SK-N-SH treated with all-trans-retinoic acid at 6 μM for 48 hours (cell line): ENCODE measurements around the gene TEKTIP1.

Experiments
- CSDC2 ChIP-seq: fragments of 250-450 bp; sonication (Bioruptor Pico); IDR thresholded peaks from 2 replicates; pipeline ENCODE4 v1.5.0; 2020; ENCODE audit warnings: mild to moderate bottlenecking, moderate library complexity
- ZFP30 ChIP-seq: fragments of 450-650 bp; formaldehyde crosslinking; IDR thresholded peaks from 2 replicates; pipeline ENCODE4 v1.5.0; 2022; ENCODE audit warnings: mild to moderate bottlenecking, moderate library complexity

- no peak for TF ChIP-seq CSDC2
- no peak for TF ChIP-seq ZFP30 (CRISPR knock-in tag)
Measured at GRCh38 chr19:3578390-3578789, 39.4 kb downstream of the TEKTIP1 start.
